Left hindlimb (tissue), 1 donor: ENCODE results near the gene P4HA2.

Source experiments
- DNase-seq: peaks from one replicate; pipeline ENCODE4 v3.0.0-alpha.2; 2018

Gene P4HA2

GRCh38 chr5:132246806-132247205 is 19.2 kb upstream of the P4HA2 start:
- no peak for DNase-seq

DNA sequence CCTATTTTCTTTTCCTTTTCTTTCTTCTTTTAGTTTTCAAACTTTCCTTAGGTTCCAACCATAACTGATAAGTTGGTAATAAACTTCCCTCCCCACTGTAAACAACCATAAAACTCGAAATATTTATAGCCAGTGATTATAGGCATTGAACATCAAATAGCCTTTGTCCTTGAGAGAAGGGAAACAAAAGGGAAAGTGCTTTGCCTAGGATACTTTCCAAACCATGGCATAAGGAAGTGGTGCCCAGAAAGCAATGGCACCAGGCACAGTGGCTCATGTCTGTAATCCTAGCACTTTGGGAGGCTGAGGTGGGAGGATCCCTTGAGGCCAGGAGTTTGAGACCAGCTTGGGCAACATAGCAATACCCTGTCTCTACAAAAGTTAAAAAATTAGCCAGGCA is 17.9 kb upstream of the P4HA2 start:
- DNase-seq: no peak

DNA sequence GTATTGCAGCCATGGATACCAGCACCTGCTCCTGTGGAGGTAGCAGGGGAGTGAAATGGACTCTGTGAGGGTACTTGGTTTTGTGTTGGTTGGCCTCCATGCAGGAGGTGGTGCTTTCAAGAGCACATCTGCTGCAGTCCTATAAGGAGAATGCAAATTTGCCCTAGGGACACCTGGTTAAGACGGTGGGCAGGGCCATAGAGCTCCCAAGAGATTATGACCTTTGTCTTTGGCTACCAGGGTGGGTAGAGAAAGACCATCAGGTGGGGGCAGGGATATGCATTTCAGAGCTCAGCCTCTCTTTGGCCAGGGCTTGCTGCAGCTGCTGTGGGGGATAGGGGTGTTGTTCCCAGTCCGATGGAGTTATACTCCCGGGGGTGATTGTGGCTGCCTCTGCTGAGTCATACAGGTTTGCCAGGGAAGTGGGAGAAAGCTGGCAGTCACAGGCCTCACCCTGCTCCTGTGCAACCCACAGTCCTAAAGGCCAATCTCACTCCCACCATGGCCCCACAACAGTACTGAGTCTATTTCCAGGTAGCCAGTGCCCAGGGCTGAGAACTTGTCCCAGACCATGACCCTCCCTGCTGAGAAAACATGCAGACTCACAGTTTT is 15.8 kb upstream of the P4HA2 start:
- no peak for DNase-seq

DNA sequence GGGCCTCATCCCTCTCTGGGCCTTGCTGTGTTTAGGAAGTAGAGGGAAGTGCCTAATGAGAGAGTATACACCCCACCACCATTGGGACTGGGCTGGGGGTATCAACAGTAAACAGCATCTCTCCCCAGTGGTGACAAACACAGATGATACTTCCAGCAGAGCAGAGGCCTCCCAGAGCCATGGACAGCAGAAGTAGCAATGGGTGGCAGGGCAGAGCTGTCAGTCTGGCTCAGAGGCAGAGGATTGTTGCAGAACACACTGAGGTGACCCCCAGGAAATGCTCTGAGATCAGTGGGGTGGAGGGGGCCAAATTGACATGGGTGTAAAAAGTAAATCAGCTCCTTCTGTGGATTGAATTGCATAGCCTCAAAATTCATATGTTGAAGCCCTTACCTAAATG is 12.1 kb upstream of the P4HA2 start:
- no peak for DNase-seq

DNA sequence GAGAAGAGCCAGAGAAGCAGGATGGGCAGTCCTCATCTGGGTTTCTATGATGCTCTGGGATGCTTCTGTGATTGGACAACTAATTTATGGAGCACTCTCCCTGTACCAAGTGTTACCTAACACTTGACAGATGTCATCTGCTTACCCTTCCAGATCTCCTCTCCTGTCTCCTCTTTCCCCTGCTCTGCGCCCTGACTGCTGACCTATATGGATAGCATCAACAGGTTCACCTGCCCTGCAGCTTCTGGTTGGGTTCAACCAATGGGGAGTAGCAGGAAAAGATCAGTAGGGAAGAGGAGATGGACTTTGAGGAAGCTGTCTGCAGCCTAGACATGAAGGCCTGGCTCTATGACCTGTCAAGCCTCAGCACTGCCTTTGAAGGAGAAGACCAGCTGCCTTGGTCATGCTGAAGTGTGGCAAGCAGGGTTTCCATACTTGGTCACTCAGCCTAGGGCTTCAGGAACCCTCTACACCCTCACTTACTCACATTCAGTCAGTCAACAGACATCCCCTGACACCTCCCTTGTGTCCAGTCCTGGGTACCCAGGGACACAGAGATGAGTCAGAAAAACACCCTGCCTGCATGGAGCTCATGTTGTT is 11.3 kb upstream of the P4HA2 start:
- no peak for DNase-seq

GRCh38 chr5:132238169-132238744 is 10.6 kb upstream of the P4HA2 start:
- DNase-seq: peak; percentile 75

DNA sequence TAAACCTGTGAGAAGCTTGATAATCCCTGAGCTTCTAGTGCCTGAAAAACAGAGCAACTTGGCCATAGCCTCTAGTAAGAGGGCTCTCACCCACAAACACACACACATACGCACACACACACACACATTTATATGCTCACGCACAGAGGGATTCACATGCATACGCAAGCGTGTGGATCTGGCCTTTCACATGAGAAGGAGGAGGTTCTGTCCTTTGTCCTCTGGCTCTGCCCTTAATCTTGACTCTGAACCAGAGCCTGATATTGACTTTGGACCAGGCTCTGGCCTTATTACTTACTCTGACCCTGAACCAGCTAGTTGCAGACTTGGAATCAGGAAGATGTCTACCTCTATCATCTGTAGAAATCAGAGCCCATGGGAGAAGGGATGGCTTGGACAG is 10.0 kb upstream of the P4HA2 start:
- no peak for DNase-seq

GRCh38 chr5:132237141-132237540 is 9.5 kb upstream of the P4HA2 start:
- DNase-seq: peak; percentile 56

DNA sequence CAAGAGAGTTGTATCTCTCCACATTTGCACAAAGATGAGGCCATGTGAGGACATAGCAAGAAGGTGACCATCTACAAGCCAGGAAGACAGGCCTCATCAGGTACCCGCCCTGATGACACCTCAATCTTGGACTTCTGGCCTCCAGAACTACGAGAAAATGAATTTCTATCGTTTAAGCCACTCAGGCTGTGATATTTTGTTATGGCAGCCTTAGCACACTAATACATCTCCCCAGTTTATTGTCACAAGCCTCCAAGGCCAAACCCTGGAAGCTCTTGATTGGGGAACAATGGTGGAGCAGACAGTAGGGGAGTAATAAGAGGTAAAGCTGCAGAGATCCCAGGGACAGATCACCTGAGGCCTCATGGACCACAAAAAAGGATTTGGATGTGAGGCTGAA is 7.7 kb upstream of the P4HA2 start:
- DNase-seq: no peak

DNA sequence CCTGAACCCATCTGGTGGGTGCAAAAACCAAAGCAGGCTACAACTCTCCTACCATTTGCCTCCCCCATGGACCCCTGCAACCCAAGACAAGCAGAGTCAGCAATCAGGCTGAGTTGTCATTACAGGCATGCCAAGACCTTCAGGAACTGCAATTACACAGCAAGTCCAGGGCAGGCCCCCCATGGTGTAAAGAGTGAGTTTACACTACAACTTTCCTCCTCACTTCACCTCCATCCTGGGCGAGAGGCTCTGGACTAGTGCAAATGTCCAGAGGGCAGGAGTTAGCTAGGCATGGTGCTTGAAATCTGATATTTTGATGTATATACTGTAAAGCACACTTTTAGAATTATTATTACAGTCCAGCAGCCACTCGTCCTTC is 7.0 kb upstream of the P4HA2 start:
- no peak for DNase-seq

DNA sequence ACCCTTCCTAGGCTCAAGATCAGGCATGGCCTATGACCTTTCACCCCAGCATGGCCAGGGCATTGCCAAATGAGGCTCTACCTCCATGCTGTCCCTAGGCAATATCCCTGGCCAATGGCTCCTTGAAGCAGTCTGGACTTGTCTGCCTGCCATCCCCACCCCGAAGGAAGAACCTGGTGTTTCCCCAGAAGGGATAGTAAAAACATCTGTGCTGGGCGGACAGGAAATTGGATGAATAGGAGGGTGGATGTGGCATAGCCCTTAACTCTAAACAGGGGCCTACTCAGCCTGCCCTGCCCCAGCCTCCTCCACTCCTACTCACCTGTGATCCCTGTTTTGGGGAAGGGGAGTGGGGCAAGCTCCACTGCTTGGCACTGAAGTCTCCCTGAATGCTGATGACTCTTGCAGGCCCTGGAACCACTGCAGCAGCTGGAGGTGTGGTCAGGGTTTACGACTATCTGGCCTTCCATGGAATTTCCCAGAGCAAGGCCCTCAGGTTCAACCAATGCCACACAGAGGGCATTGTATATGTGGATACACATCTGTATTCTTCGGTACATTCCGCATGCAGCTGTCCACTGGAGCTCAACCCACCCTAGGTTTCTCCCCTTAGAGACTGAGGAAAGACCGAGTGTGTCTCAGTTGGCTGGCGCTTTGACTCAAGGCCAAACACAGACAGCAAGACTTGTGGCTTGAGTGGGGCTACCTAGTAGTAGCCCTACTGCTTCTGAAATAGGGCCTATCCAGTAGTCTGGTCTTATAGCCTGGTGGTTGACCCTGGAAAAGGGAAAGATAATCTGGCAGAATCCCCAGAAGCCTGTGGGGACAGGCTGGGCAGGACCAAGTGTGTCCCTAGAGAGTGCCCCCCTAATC is 6.4 kb upstream of the P4HA2 start:
- DNase-seq: no peak

DNA sequence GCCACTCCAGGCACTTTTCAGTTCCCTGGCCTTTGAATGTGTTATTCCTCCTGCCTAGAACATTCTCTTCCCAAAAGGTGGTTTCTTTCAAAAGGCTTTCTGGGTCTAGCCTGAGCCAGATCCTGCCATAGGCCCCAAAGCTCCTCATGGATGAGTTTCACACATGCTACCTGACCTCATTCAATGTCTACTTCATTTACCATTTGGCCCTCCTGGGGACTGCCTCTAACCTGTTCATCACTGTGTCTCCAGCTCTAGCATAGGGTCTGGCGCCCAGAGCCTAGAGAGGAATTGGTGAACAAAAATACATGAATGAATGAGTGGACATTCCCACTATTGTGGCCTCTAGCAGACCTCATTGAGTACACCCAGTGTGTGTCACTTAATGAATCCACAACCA is 5.4 kb upstream of the P4HA2 start:
- no peak for DNase-seq

GRCh38 chr5:132232465-132232864 is 4.8 kb upstream of the P4HA2 start:
- no peak for DNase-seq

DNA sequence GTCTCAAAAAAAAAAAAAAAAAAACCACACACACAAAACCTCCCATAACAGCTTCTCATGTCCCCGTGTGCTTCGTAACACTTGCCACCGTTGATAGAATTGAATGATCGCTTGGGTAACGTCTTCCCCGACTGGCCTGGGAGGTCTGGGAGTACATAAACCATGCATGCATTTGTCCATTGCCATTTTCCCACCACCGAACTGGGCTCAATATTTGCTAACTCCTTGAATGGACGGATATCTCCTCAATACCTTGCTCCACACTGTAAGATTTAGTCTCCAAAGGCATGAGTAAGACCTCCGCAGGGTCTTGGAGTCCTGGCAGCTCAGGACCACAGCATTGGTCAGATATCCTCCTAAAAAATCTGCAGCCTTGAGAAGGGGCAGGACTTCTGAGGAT is 3.2 kb upstream of the P4HA2 start:
- no peak for DNase-seq

GRCh38 chr5:132229236-132229635 is 1.6 kb upstream of the P4HA2 start:
- no peak for DNase-seq

DNA sequence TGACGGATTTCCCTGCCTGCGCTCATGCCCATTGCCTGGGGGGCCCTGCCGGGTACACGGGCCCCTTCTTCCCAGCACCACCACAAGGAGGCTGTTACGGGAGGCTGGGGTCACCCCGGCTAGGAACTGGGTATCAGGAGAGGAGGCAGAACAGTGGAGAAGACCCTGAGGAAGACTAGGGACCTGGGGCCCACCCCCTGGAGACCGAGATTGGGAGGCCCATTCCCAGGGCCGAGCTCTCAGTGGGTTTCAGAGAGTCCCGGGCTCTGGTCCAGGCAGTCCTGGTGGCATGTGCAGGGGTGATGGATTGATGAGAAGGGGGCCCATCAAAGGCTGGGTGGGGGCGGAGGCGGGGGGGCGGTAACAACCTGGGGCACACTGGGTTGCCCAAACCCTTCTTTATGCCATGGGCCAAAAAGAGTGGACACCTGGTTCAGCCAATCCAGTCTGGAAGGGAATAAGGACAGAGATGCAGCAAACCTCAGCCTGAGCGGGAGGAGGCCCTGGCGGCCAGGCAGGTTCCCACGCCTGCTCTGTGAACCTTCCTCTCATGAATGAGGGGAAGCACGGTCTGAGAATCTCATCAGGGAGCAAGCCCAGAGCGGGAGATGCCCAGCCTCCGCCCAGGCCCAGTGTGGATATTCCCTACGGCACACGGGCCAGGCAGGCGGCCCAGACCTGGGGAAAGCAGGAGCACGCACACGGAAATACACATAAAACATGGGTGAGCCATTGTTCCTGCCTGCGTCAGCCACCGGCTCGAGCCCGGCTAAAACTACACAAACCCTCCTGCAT is 785 bp upstream of the P4HA2 start:
- peak; percentile 71 for DNase-seq

GRCh38 chr5:132227235-132227484 is 493 bp downstream of the P4HA2 start:
- DNase-seq: no peak

DNA sequence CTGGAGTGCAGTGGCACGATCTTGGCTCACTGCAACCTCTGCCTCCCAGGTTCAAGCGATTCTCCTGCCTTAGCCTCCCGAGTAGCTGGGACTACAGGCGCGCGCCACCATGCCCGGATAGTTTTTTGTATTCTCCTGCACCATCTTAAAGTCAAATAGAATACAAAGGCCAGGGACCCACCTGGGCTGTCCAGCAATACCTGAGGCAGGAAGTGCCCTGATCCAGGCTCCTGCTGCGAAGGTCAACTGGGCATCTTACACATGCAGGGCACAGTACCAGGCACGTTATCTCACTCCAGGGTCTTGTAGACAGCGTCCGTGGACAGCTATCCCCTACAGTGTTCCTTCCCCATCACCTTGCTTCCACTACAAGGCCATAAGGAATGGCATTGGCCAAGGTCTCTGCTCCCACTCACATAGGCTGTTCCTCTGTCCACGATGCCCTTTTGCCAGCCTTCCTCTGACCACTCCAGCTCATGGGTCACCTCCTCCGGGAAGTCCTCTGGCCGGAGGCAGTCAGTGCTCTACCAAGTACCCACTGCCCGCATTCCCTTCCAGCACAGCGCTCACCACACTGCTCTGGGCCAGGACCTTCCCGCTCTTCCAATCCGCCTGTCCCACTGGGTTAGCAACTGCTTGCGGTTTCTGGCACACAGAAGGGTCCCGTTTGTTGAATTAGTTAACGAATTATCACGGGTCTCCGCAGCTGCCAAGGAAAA is 978 bp downstream of the P4HA2 start:
- DNase-seq: peak; percentile 59

DNA sequence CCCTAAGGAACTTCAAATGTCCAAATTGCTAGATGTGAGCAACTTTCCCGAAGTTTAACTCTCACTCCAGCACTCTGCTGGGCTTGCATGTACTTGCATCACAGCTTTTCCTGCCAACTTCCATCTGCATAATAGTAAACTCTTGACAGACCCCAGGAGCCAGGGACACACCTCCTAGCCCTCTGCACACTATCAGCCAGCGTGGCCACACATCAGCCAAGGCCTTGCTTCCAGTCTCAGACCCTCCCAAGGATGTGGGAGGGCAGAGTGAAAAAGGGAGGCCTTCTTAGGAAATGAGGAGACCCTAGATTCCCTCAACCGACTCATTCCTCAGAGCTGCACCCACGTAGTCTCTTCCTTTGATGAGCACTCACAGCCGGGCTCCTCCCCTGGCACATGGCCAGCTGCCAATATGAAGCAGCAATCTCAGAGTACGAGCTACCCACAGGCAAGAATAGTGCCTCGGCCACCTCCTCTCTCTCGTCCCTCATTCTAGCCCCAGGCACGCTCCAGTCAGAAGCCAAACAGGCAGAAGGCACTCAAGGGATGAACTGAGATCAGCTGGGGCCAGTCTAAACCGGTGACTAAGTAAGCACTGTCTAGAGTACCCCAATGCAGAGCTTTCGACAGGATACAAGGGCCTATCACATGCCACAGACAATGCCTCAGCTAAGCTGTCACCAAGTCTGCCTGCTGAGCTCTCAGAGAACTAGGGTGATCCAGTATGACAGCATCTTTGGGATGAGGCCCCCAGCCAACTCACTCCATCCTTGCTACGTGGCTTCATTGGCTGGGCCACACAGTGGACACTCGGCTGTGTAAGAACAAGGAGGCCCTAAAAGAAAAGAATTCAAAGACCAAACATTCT is 2.3 kb downstream of the P4HA2 start:
- peak; percentile 75 for DNase-seq

DNA sequence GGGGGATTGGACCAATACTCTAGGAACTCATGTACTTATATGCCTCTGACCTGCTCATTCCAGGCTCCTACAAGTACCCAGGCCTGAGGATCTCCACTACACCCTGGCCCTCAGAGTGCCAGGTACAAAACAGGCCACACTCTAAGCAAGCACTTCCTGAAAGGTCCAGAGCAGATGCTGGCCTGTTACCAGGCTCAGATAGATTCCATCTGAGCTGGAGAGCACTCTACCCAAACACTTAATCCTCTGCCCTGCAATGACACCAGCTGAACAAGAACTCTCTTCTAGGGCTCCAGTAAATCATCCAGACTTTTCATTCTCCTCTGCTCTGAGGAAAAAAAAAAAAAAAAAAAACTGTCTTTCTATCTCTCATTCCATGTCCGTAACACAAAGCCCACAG is 2.9 kb downstream of the P4HA2 start:
- DNase-seq: no peak

- DNase-seq: no peak
Measured at GRCh38 chr5:132223861-132224260, 3.8 kb downstream of the P4HA2 start.

DNA sequence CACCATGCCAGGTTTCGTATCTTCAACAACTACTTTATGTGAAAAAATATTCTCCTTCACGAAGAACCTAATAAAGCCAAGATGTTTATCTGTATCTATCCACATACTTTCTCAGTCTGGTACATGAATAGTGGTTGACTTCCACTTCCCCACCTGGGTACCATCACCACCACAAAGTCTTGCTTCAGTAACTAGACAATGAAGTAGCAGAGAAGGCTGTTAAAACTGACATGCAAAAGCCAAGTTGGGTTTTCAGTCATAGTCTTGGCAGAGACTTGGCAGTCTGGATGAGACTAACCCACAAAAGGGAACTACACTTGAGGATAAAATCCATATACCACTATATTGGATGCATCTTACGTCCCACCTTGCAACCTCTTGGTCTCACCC is 5.0 kb downstream of the P4HA2 start:
- no peak for DNase-seq
